ENCODE measurements around the gene MYO7A.

GRCh38 chr11:77115181-77115611, 12.8 kb upstream of the MYO7A start:
- TF ChIP-seq CTCF (IDR thresholded peaks at IDR 0.05; ENCODE audit: poor library complexity), result no peak
- TF ChIP-seq EZH2phosphoT487 (IDR thresholded peaks at IDR 0.05; ENCODE audit: low read depth, severe bottlenecking, unreplicated experiment), result no peak

All from hepatocyte (in vitro differentiated cells).